HEK293 (cell line): ENCODE measurements around the gene GAPDHS.

Experiments
- CTCF ChIA-PET: fragments of 350-600 bp; formaldehyde crosslinking; extraction: SDS; loops from one replicate; lab custom pipeline; 2021; ENCODE audit warnings: antibody characterized with exemption; lab: Yijun Ruan, JAX
- POLR2A ChIA-PET: fragments of 300-600 bp; formaldehyde crosslinking; extraction: SDS; loops from one replicate; lab custom pipeline; 2020; ENCODE audit warnings: antibody characterized with exemption, inconsistent platforms; lab: Yijun Ruan, JAX
- H3K27ac ChIP-seq: fragments of 200-500 bp; sonication (Bioruptor generic); 2 replicates; pipeline ENCODE4 v1.5.1; 2014; ENCODE audit warnings: low read depth, low read length, control low read depth, inconsistent platforms; ENCODE audit errors: extremely low read depth
- H3K36me3 ChIP-seq, 2 experiments: fragments of 200-500 bp in 1 of 2; sonication (Bioruptor generic) in 1 of 2; 1 replicate in 1 of 2; 2 replicates in 1 of 2; pipeline ENCODE4 v1.5.1; 2014 to 2017; ENCODE audit warnings: inconsistent platforms in 2 of 2, low read length in 2 of 2; ENCODE audit not compliant: control insufficient read depth in 2 of 2, insufficient read depth in 1 of 2
- H3K4me1 ChIP-seq: fragments of 200-500 bp; sonication (Bioruptor generic); 2 replicates; pipeline ENCODE4 v1.5.1; 2014; ENCODE audit warnings: mild to moderate bottlenecking, low read length, inconsistent platforms; ENCODE audit not compliant: control insufficient read depth, insufficient read depth
- H3K4me3 ChIP-seq: 2 replicates; pipeline ENCODE4 v1.5.1; 2011; ENCODE audit warnings: low read depth, mild to moderate bottlenecking, control low read depth, low read length, moderate library complexity
- H3K9me3 ChIP-seq: fragments of 200-500 bp; sonication (Bioruptor generic); 2 replicates; pipeline ENCODE4 v1.5.1; 2014; ENCODE audit warnings: low read depth, low read length, inconsistent platforms; ENCODE audit not compliant: control insufficient read depth, insufficient read depth
- HIC1 ChIP-seq: fragments of 450-650 bp; formaldehyde crosslinking; IDR thresholded peaks from 2 replicates; pipeline ENCODE4 v1.5.1; 2016; ENCODE audit warnings: missing biosample characterization, missing genetic modification characterization
- HOXA7 ChIP-seq: sonication (generic); formaldehyde crosslinking; IDR thresholded peaks from 2 replicates; pipeline ENCODE4 v1.8.1; 2022; ENCODE audit warnings: missing genetic modification reagents, borderline replicate concordance
- IKZF3 ChIP-seq: fragments of 450-650 bp; IDR thresholded peaks from 2 replicates; pipeline ENCODE4 v1.5.0; 2018; ENCODE audit warnings: missing biosample characterization, mild to moderate bottlenecking, missing genetic modification characterization, moderate library complexity
- KLF8 ChIP-seq: fragments of 450-650 bp; formaldehyde crosslinking; IDR thresholded peaks from 2 replicates; pipeline ENCODE4 v1.5.1; 2016; ENCODE audit warnings: missing biosample characterization, missing genetic modification characterization
- MEIS1 ChIP-seq: sonication (generic); formaldehyde crosslinking; IDR thresholded peaks from 2 replicates; pipeline ENCODE4 v1.8.1; 2022; ENCODE audit warnings: missing genetic modification reagents, mild to moderate bottlenecking, borderline replicate concordance
- REST ChIP-seq: fragments of 450-650 bp; formaldehyde crosslinking; IDR thresholded peaks from 2 replicates; pipeline ENCODE4 v1.5.1; 2016; ENCODE audit warnings: missing biosample characterization, missing genetic modification characterization
- TCF7L2 ChIP-seq: IDR thresholded peaks from 2 replicates; pipeline ENCODE4 v1.6.1; 2011; ENCODE audit warnings: low read depth, mild to moderate bottlenecking, inconsistent platforms, low read length, moderate library complexity, borderline replicate concordance
- ZFP3 ChIP-seq: fragments of 450-650 bp; formaldehyde crosslinking; IDR thresholded peaks from 2 replicates; pipeline ENCODE4 v1.5.1; 2016; ENCODE audit warnings: low read depth, missing biosample characterization, missing genetic modification characterization
- ZNF157 ChIP-seq: fragments of 450-650 bp; formaldehyde crosslinking; IDR thresholded peaks from 2 replicates; pipeline ENCODE4 v1.5.1; 2016; ENCODE audit warnings: missing biosample characterization, missing genetic modification characterization
- ZNF169 ChIP-seq: fragments of 450-650 bp; formaldehyde crosslinking; IDR thresholded peaks from 2 replicates; pipeline ENCODE4 v1.5.1; 2016; ENCODE audit warnings: missing biosample characterization, missing genetic modification characterization
- ZNF274 ChIP-seq, 2 experiments: fragments of 200-500 bp in 1 of 2; fragments of 450-650 bp in 1 of 2; sonication (Bioruptor generic) in 1 of 2; formaldehyde crosslinking in 1 of 2; IDR thresholded peaks; 2 replicates each; pipeline versions ENCODE4 v1.5.1 to v1.6.1; 2014 to 2016; ENCODE audit warnings: borderline replicate concordance in 1 of 2, inconsistent platforms in 1 of 2, low read length in 1 of 2, missing biosample characterization in 1 of 2, missing genetic modification characterization in 1 of 2
- ZNF394 ChIP-seq: fragments of 450-650 bp; formaldehyde crosslinking; IDR thresholded peaks from 2 replicates; pipeline ENCODE4 v1.5.1; 2016; ENCODE audit warnings: missing biosample characterization, missing genetic modification characterization, mild to moderate bottlenecking, moderate library complexity, borderline replicate concordance
- ZNF677 ChIP-seq: fragments of 450-650 bp; IDR thresholded peaks from 2 replicates; pipeline ENCODE4 v1.5.0; 2018; ENCODE audit warnings: missing biosample characterization, mild to moderate bottlenecking, missing genetic modification characterization, moderate library complexity
- ZNF707 ChIP-seq: fragments of 450-650 bp; formaldehyde crosslinking; IDR thresholded peaks from 2 replicates; pipeline ENCODE4 v1.5.1; 2016; ENCODE audit warnings: missing biosample characterization, missing genetic modification characterization
- ZNF777 ChIP-seq: fragments of 450-650 bp; formaldehyde crosslinking; IDR thresholded peaks from 2 replicates; pipeline ENCODE4 v1.5.1; 2017; ENCODE audit warnings: missing biosample characterization, missing genetic modification characterization, borderline replicate concordance
- ZNF791 ChIP-seq: fragments of 450-650 bp; formaldehyde crosslinking; IDR thresholded peaks from 2 replicates; pipeline ENCODE4 v1.5.1; 2016; ENCODE audit warnings: missing biosample characterization, missing genetic modification characterization
- ZSCAN18 ChIP-seq: fragments of 450-650 bp; formaldehyde crosslinking; IDR thresholded peaks from 2 replicates; pipeline ENCODE4 v1.5.1; 2016; ENCODE audit warnings: missing biosample characterization, missing genetic modification characterization

The GAPDHS gene

GRCh38 chr19:35559281-35559659, 26.0 kb downstream of the GAPDHS start:
- TF ChIP-seq HIC1 (tag by site-specific recombination), result no peak
- peak; percentile 90 for TF ChIP-seq REST
- TF ChIP-seq, all 188 proteins: peak for 1
- CTCF ChIA-PET, result interaction anchor here (0.6 to 4.7 kb wide), 5 partner anchors 11 to 264 kb away, joined by 3 to 53 read pairs (median 4); no protein-coding TSS in a partner anchor
- Histone ChIP-seq H3K36me3 (no peaks in the 10 kb centered on the region), H3K27ac (no peak overlapping the region), H3K4me3 (no peak overlapping the region), H3K9me3 (no peaks in the 10 kb centered on the region; the same call in 1 of the 2 replicates), H3K4me1 (peaks cover 10% of the 10 kb centered on the region)
- POLR2A ChIA-PET, result interaction anchor here (1.2 kb wide), 1 partner anchor 89 kb away, joined by 4 read pairs; the partner anchor contains the start of gene COX6B1

GRCh38 chr19:35559781-35560180, 26.5 kb downstream of the GAPDHS start:
- no peak for TF ChIP-seq KLF8
- no peak for TF ChIP-seq ZNF707 (tag by site-specific recombination)
- TF ChIP-seq ZSCAN18, result no peak
- no peak for TF ChIP-seq ZNF791 (tag by site-specific recombination)
- no peak for TF ChIP-seq HOXA7 (CRISPR knock-in tag)
- TF ChIP-seq ZNF677 (tag by site-specific recombination), result no peak
- no peak for TF ChIP-seq ZNF394 (tag by site-specific recombination)
- no peak for TF ChIP-seq IKZF3 (tag by site-specific recombination)
- TF ChIP-seq ZFP3 (tag by site-specific recombination), result no peak
- TF ChIP-seq ZNF274 (IDR thresholded peaks at IDR 0.05; ENCODE audit: low read length), result no peak
- no peak for TF ChIP-seq ZNF274 (tag by site-specific recombination; IDR thresholded peaks at IDR 0.05; ENCODE audit: borderline replicate concordance)
- no peak for TF ChIP-seq TCF7L2
- no peak for TF ChIP-seq ZNF169 (tag by site-specific recombination)
- TF ChIP-seq ZNF777 (tag by site-specific recombination), result no peak
- no peak for TF ChIP-seq ZNF157 (tag by site-specific recombination)
- TF ChIP-seq MEIS1 (CRISPR knock-in tag), result no peak
- TF ChIP-seq, all 188 proteins: peak for 0
- Histone ChIP-seq H3K36me3 (no peaks in the 10 kb centered on the region), H3K4me3 (no peak overlapping the region), H3K9me3 (no peaks in the 10 kb centered on the region; the same call in 1 of the 2 replicates), H3K27ac (no peak overlapping the region), H3K4me1 (peaks cover 10% of the 10 kb centered on the region)
- ChIA-PET POLR2A (interaction anchor here (0.5 to 1.2 kb wide), 2 partner anchors 88 to 376 kb away, joined by 3 to 4 read pairs; partner anchors contain the start of gene COX6B1), CTCF (interaction anchor here (0.6 to 4.7 kb wide), 2 partner anchors 12 to 101 kb away, joined by 4 to 53 read pairs; no protein-coding TSS in a partner anchor)
